Ramos (cell line): Measurements from ENCODE around the gene ARHGAP19.

Experiments used
- in situ Hi-C: fragments of 300-500 bp; cut with MboI; formaldehyde crosslinking; loops from one replicate; pipeline ENCODE4 v1.14.3; 2022; ENCODE audit warnings: low sequenced_read_pairs; ENCODE audit not compliant: unreplicated experiment

Gene ARHGAP19

GRCh38 chr10:97234400-97234799, 58.0 kb downstream of the ARHGAP19 start:
- in situ Hi-C loops = no loop called here

- in situ Hi-C loops = no loop called here
These were observed 62.3 kb downstream of the ARHGAP19 start for GRCh38 chr10:97230146-97230545.

GRCh38 chr10:97229322-97230015, 63.0 kb downstream of the ARHGAP19 start:
- in situ Hi-C loops = no loop called here

- in situ Hi-C loops = no loop called here
These were observed 63.7 kb downstream of the ARHGAP19 start for GRCh38 chr10:97228775-97229157.

DNA sequence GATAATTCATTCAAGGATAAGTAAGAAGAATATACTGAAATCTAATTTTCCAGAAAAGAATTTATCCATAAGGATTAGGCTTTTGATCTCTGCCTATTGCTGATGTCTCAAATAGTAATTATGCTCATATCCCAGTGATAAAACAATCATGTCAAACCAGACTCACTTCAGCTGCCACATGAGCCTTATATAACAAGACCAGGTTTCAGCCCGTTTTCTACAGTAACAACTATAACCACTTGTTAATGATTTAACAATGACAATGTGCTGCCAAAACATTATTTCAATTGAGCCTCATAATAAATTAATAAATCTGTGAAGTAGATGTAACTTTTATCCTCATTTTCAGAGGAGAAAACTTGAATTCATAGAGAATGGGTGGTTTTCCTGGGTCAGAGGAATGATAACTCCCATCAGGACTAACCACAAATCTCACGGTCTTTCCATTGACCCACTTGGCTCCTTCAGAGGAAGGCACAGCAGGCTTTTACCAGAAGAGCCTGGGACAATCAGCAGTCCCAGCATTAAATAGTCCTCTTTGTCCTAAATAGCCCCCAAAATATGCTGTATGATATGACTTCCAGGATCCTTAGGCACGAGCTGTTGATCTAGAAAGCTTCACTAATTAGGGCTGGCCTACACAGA, 64.2 kb downstream of the ARHGAP19 start:
- in situ Hi-C loops = no loop called here

DNA sequence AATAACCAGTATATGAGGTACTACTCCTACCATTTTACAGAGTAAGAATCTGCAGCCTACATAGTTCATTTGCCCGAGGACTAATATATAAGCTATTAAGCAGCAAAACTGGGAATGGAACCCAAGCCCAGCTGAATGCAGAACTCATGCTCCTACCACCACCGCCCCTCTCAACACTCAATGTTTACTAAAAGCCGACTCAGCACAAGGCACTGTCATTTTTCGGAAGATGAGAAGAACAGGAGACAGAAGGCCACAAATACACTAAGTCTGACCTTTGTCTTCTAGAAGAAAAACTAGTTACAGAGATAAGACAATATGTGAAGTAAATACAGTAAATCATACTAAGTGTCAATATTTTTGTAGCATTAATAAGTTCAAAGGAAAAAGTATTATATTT, 66.0 kb downstream of the ARHGAP19 start:
- in situ Hi-C loops = no loop called here

DNA sequence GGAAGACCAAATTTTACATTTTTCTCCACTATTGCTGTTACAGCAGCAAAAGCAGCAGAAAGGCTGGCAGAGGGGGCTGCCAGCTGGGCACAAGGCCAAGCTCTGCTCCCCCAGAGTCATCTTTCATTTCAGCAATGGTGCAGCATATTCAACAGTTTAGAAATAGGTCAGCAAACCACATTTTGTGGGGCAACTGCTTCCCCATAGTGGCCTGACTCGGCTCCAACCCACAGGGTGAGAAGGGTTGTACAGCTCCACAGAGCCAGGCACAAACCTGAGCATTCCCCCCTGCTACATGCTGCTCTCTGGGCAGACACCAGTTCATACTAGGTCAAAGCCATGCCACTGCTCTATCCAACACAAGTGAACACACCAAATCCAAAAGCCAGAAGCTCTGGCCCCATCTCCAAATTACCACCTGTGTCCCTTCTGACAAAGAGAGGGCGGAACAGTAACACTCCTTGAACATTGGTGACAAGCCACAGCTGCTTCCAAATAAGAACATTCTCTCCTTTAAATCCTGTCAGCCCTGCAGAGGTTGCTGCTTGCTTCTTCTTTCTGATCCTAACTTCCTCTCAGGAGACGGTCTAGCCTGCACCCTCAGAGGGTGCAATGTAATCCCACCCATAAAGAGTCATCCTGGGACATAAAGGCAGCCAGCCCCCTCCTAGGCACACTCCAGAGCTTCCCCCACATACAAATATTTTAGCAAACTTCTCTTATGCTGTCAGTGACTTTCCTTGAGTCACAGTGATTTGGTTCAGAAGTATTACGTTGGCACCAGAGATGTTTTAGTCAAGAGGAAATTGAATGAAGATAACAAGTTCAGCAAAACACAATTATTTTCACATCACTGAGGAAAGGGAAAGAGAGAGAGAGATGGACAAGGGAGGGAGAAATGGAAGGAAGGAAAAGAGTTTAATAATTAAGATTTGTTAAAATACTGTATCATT, 67.7 kb downstream of the ARHGAP19 start:
- in situ Hi-C loops = no loop called here

- in situ Hi-C loops = no loop called here
These were observed 70.0 kb downstream of the ARHGAP19 start for GRCh38 chr10:97222326-97222961.

GRCh38 chr10:97220355-97220754, 72.1 kb downstream of the ARHGAP19 start:
- in situ Hi-C loops = no loop called here

DNA sequence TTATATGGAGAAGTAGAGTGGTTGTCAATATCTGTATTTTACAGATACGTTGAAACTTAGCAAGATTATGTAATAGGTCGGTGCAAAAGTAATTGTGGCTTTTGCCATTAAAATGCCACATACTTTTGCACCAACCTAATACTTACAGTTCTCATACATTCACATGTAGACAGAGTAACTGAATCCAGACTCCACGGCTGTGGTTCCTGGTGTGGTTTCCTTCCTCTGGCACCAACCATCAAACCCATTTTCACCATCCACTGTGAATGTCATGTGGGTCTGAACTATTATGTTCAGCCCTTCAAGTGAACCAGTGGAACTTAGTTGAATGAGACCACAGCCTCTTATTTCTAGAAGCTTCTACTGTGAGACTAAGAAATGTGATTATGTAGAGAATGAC, 75.1 kb downstream of the ARHGAP19 start:
- in situ Hi-C loops = no loop called here

- in situ Hi-C loops = no loop called here
These were observed 76.7 kb downstream of the ARHGAP19 start for GRCh38 chr10:97215619-97216260.

- in situ Hi-C loops = no loop called here
These were observed 79.0 kb downstream of the ARHGAP19 start for GRCh38 chr10:97213431-97213830.

- in situ Hi-C loops = no loop called here
These were observed 81.2 kb downstream of the ARHGAP19 start for GRCh38 chr10:97211229-97211628.

DNA sequence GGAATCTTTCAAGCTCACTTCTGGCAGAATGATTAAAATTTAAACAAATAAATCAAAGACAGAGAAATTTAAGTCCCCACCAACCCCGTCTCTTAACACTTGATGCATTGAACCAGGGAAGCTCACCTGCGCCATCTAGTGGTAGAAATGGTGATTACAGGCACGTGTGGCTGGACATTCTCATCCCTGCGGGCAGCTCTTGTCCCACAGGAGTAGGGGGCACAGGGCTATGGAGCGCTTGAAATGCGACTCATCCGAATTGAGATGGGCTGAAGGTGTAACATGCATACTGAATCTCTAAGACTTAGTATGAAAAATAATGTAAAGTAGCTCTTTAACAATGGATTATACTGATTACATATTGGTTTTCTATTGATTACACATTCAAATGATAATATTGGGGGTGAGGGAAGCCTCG, 81.9 kb downstream of the ARHGAP19 start:
- in situ Hi-C loops = no loop called here

DNA sequence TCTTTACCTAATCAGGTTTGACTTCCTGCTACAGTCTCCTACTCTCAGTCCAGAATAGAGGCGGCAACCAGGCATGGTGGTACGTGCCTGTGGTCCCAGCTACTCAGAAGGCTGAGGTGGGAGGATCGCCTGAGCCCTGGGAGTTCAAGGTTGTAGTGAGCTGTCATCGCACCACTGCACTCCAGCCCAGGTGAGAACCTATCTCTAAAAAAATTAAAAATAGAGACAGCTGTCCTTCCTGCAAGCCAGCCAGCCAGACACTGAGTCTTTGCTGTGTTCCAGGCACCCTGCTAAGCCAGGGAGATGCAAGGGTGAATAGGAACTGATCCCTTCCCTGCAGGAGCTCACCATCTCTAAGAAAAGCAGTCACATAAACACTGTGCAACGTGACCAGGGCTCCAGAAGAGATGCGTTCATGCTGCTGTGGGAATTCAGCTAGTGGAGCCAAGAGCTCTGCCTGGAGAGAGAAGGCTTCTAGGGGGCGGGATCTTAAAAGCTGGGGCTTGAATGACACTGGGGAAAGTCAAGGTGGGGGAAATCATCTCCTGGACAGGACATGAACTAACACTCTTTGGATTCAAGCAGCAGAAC, 84.6 kb downstream of the ARHGAP19 start:
- in situ Hi-C loops = loop anchor here (5.0 kb wide), 1 partner anchor 136 kb away; no protein-coding TSS in a partner anchor

DNA sequence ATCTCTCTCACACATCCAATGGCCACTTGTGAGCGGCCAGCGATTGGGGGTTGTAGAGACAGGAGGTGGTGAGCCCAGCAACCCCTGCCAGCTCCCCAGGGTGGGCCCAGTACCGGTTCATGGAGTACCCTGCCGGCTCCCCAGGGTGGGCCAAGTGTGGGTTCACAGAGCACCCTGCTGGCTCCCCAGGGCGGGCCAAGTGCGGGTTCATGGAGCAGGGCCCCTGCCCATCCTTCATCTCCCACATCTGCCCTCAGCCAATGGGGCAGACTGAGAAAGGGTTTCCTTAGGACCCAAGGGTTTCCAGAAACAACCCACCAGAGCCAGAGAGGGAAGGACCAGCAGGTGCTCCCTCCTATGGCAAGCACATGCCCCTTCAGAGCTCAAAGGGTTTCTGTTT, 85.3 kb downstream of the ARHGAP19 start:
- in situ Hi-C loops = loop anchor here (5.0 kb wide), 1 partner anchor 135 kb away; no protein-coding TSS in a partner anchor

DNA sequence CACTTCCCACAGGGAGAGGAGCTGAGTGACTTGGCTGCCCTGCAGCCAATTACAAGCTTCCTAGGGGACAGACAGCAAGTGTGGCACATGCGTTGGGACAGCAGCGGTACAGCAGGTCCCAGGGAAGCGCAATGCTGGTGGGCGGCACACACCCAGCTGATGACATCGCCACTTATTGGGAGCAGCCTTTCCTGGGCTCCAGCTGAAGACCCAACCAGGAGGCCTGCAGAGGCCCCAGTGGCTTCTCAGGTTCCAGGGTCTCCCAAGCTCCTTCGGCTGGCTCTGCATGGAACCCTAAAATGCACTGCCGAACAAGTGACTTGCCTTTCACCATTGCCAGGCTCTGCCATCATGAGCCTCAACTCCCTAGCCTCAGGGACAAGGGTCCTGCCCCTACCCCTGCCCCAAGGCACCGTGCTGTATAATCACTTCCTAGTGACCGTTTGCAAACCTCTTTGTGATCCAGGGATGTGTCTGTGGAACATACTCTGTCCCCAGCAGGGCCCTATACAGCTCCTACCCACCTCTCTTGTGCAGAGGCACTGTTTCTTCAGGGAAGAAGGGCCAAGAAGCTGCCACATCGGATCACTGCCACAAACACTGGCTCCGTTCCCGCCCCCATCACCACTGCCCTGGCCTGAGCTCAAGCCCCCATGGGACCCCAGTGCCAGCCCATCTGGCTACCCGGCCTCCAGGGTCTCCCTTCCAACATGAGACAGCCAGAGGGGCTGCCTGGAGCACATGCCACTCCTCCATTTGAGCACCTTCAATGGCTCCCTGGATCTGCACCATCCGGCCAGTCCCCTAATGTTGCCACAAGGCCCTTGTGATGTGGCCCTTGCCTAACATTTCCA, 87.4 kb downstream of the ARHGAP19 start:
- in situ Hi-C loops = loop anchor here (5.0 kb wide), 1 partner anchor 133 kb away; no protein-coding TSS in a partner anchor

DNA sequence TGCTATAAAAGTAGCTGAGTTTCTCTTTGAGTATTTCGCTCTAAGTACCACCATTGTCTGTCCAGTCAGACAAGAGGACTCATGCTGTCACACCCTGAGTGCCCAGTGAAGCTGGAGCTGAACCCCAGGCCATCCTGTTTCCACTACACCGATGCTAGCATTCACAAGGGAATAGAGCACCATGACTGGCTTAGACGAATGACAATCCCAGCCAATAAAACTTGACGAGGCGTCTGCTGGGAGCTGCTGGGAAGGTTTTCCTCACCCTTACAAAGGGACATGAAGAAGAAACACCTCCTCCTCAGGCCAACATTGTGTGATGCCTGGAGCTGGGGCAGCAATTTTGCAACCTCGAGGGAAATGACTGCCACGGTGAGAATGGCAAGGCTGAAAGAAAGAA, 89.2 kb downstream of the ARHGAP19 start:
- in situ Hi-C loops = no loop called here

DNA sequence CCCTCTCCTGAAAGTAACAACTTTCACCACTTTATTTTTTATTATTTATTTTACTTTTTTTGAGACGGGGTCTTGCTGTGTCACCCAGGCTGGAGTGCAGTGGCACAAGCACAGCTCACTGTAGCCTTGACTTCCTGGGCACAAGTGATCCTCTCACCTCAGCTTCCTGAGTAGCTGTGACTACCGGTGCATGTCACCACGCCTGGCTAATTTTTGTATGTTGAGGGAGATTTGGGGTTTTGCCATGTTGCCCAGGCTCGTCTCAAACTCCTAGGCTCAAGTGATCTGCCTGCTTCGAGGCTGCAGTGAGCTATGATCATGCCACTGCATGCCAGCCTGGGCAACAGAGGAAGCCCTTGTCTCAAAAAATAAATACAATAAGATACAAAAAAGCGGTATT, 91.8 kb downstream of the ARHGAP19 start:
- in situ Hi-C loops = no loop called here
